ENCODE measurements around the gene CAPSL. TPM values are rescaled to one million over a fixed set of nuclear protein-coding genes. Genes with fewer than 3 reads are reported as not detected.

CAPSL gene
- total and polyA plus RNA-seq, 2 donors (not counting 3 experiments of a cell fraction or from before 2014, with no cell fraction given), result not detected

GRCh38 chr5:35947085-35947484, 8.7 kb upstream of the CAPSL start:
- Histone ChIP-seq H3K27me3 (ENCODE audit: control insufficient read depth in 2 of 2, insufficient read depth in 2 of 2, low read length in 2 of 2) (peaks cover 0 to 3% of the 10 kb centered on the region in 2 experiments), H4K20me1 (replicated peaks; ENCODE audit: control insufficient read depth, extremely low read depth, insufficient read depth, low read length) (no peaks in the 10 kb centered on the region), H3K9me1 (replicated peaks; ENCODE audit: control insufficient read depth, extremely low read depth, insufficient read depth, low read length) (no peaks in the 10 kb centered on the region), H3K9ac (replicated peaks; ENCODE audit: extremely low read depth, insufficient read depth, low read length) (no peak overlapping the region), H3K4me3 (replicated peaks in 1 of 3; ENCODE audit: insufficient read depth in 1 of 3, low read depth in 1 of 3, low read length in 3 of 3) (no peak overlapping the region), H3K79me2 (ENCODE audit: control insufficient read depth, insufficient read depth, low read length) (no peaks in the 10 kb centered on the region), H2AFZ (ENCODE audit: low read depth, low read length) (no peak overlapping the region), H3K4me1 (ENCODE audit: control insufficient read depth, extremely low read depth, insufficient read depth, low read length) (no peaks in the 10 kb centered on the region), H3K36me3 (ENCODE audit: control insufficient read depth in 2 of 2, extremely low read depth in 1 of 2, insufficient read depth in 2 of 2, low read length in 2 of 2) (no peaks in the 10 kb centered on the region), H3K9me3 (replicated peaks; ENCODE audit: control insufficient read depth, insufficient read depth, low read length) (no peaks in the 10 kb centered on the region), H3K4me2 (ENCODE audit: insufficient read depth, low read length) (no peak overlapping the region), H3K27ac (ENCODE audit: insufficient read depth, low read depth, low read length) (no peak overlapping the region)
- POLR2A ChIA-PET, result no interaction called here
- intact Hi-C loops (cut with micrococcal nuclease), result no loop called here
- dilution Hi-C loops (cut with MboI; ENCODE audit: extremely low pct_ligation_motif_present, low sequenced_read_pairs), result no loop called here
- TF ChIP-seq EZH2 (IDR thresholded peaks at IDR 0.05; ENCODE audit: borderline replicate concordance, low read depth, low read length, severe bottlenecking) (no peak), POLR2A (IDR thresholded peaks at IDR 0.05; ENCODE audit: low read depth, low read length) (no peak), JUN (IDR thresholded peaks at IDR 0.05; ENCODE audit: borderline replicate concordance, insufficient read depth, insufficient read length, low read depth) (no peak), POLR2AphosphoS5 (IDR thresholded peaks at IDR 0.05; ENCODE audit: insufficient read depth, low read depth, low read length) (no peak), CTCF (IDR thresholded peaks at IDR 0.05; ENCODE audit: extremely low read depth in 1 of 2, insufficient read depth in 1 of 2, low read depth in 1 of 2, low read length in 2 of 2) (no peak), FOS (IDR thresholded peaks at IDR 0.05; ENCODE audit: borderline replicate concordance, insufficient read depth, low read length) (no peak), MYC (IDR thresholded peaks at IDR 0.05; ENCODE audit: low read depth, low read length) (no peak), MAX (IDR thresholded peaks at IDR 0.05; ENCODE audit: insufficient read depth, insufficient read length) (no peak), GATA2 (IDR thresholded peaks at IDR 0.05; ENCODE audit: insufficient read depth, insufficient read length, low read depth, low read length) (no peak)
- DNase-seq (ENCODE audit: low read depth, low spot score) (no peak), FAIRE-seq (no peak)
- CTCF ChIA-PET, result no interaction called here
- no TSS peak for BruUV-seq (replicated peaks)

Measured in endothelial cell of umbilical vein (primary cell).